SK-N-SH (cell line): ENCODE measurements around the gene AP1S1.

Experiments used
- EP300 ChIP-seq, 2 experiments: IDR thresholded peaks; 2 replicates each; pipeline versions ENCODE4 v1.4.0 to v1.6.1; 2012; ENCODE audit warnings: borderline replicate concordance in 1 of 2, low read depth in 1 of 2, low read length in 1 of 2
- MAX ChIP-seq: IDR thresholded peaks from 2 replicates; pipeline ENCODE4 v1.4.0; 2012; ENCODE audit warnings: low read depth
- RFX5 ChIP-seq: IDR thresholded peaks from 2 replicates; pipeline ENCODE4 v1.6.1; 2012; ENCODE audit warnings: mild to moderate bottlenecking, improper control_type of control experiment, low read length
- RXRA ChIP-seq: IDR thresholded peaks from 2 replicates; pipeline ENCODE4 v1.4.0; 2012; ENCODE audit warnings: low read depth, mild to moderate bottlenecking, borderline replicate concordance
- ZBTB33 ChIP-seq: IDR thresholded peaks from 2 replicates; pipeline ENCODE4 v1.4.0; 2012; ENCODE audit warnings: low read depth, borderline replicate concordance
- TF ChIP-seq, protein P1 (sequence below): fragments of 200-600 bp; sonication (generic); IDR thresholded peaks from 2 replicates; pipeline ENCODE4 v1.6.1; 2017; ENCODE audit warnings: antibody characterized with exemption, mild to moderate bottlenecking, moderate library complexity

GRCh38 chr7:101171442-101171837 lies 17.2 kb downstream of the AP1S1 start:
- TF ChIP-seq ZBTB33 = no peak
- TF ChIP-seq, protein P1, sequence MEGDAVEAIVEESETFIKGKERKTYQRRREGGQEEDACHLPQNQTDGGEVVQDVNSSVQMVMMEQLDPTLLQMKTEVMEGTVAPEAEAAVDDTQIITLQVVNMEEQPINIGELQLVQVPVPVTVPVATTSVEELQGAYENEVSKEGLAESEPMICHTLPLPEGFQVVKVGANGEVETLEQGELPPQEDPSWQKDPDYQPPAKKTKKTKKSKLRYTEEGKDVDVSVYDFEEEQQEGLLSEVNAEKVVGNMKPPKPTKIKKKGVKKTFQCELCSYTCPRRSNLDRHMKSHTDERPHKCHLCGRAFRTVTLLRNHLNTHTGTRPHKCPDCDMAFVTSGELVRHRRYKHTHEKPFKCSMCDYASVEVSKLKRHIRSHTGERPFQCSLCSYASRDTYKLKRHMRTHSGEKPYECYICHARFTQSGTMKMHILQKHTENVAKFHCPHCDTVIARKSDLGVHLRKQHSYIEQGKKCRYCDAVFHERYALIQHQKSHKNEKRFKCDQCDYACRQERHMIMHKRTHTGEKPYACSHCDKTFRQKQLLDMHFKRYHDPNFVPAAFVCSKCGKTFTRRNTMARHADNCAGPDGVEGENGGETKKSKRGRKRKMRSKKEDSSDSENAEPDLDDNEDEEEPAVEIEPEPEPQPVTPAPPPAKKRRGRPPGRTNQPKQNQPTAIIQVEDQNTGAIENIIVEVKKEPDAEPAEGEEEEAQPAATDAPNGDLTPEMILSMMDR = peak; percentile 9; the same call in 1 of the 2 replicates
- no peak for TF ChIP-seq MAX
- TF ChIP-seq EP300 (IDR thresholded peaks at IDR 0.05; ENCODE audit: borderline replicate concordance in 1 of 2, low read depth in 1 of 2, low read length in 1 of 2) = no peak
- no peak for TF ChIP-seq RFX5
- TF ChIP-seq RXRA = no peak
